ENCODE measurements around the gene RPL18A. TPM values are rescaled to one million over a fixed set of nuclear protein-coding genes. Genes with fewer than 3 reads are reported as not detected.

The RPL18A gene
- total and polyA plus RNA-seq, 2 of the 13 experiments (the other 11 are each of a cell fraction or from before 2014, with no cell fraction given), result 1,471 to 2,004 TPM

- TF ChIP-seq ARID5B (CRISPR knock-in tag; IDR thresholded peaks at IDR 0.05), result 0 out of 2 replicates have a peak, but pooled peaks have one; percentile 30
- 0 out of 2 replicates have a peak, but pooled peaks have one; percentile 32 for TF ChIP-seq ZFX (CRISPR knock-in tag; IDR thresholded peaks at IDR 0.05; ENCODE audit: low read depth)
- peak; percentile 47; the same call in 1 of the 2 replicates for TF ChIP-seq IKZF5 (CRISPR knock-in tag; IDR thresholded peaks at IDR 0.05)
- TF ChIP-seq ZNF687 (CRISPR knock-in tag; IDR thresholded peaks at IDR 0.05), result peak; percentile 53
- TF ChIP-seq SPEN (CRISPR knock-in tag; IDR thresholded peaks at IDR 0.05; ENCODE audit: low read depth), result peak; percentile 75
- TF ChIP-seq YY1 (IDR thresholded peaks at IDR 0.05; ENCODE audit: insufficient read depth, insufficient replicate concordance, low read depth, low read length), result peak; percentile 41
- peak; percentile 61 for TF ChIP-seq XRCC5 (optimal IDR thresholded peaks at IDR 0.05; ENCODE audit: low read length)
- peak; percentile 67 for TF ChIP-seq HNF1B (CRISPR knock-in tag; IDR thresholded peaks at IDR 0.05)
- TF ChIP-seq ZBED4 (CRISPR knock-in tag; IDR thresholded peaks at IDR 0.05; ENCODE audit: borderline replicate concordance), result 0 out of 2 replicates have a peak, but pooled peaks have one; percentile 44
- TF ChIP-seq ELF3 (CRISPR knock-in tag; IDR thresholded peaks at IDR 0.05), result 0 out of 2 replicates have a peak, but pooled peaks have one; percentile 23
- no peak for TF ChIP-seq ZNF543 (CRISPR knock-in tag; IDR thresholded peaks at IDR 0.05)
Measured at GRCh38 chr19:17855280-17856152, 4.2 kb upstream of the RPL18A start (continued).

All from HepG2 (cell line).